ENCODE measurements around the gene GSTT2B. TPM values are rescaled to one million over a fixed set of nuclear protein-coding genes. Genes with fewer than 3 reads are reported as not detected.

Gene GSTT2B
- total and polyA plus RNA-seq, 2 of the 8 experiments (the other 6 are each of a cell fraction or from before 2014, with no cell fraction given) = 6.3 to 13.3 TPM

DNA sequence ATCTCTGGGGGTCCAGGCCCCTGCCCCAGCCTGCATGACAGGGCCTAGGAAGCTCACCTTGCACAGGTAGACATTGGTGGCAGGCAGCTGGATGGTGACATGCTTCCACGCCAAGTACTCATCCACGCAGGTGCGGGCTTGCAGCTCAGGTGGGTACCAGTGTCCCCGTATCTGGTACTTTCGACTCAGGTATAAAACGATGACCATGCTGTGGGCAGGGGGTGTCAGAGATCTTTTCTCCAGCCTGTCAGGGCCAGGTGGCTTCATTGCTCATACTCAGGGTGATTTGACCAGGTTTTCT lies 45.9 kb upstream of the GSTT2B start (continued):
- no peak for TF ChIP-seq JUND (IDR thresholded peaks at IDR 0.05; ENCODE audit: low read length)
